ENCODE measurements around the gene AADACL2. TPM values are rescaled to one million over a fixed set of nuclear protein-coding genes. Genes with fewer than 3 reads are reported as not detected.

AADACL2 gene
- total RNA-seq, result not detected in 2 replicates

- no peak within 1 kb of the TSS for H3K4me3 ChIP-seq (ENCODE audit: low read depth, low read length)
- TF ChIP-seq CTCF (IDR thresholded peaks at IDR 0.05; ENCODE audit: insufficient read depth, low read depth, low read length), result no peak
- no peak for DNase-seq (ENCODE audit: low read depth)
These were observed at the start of gene AADACL2 for GRCh38 chr3:151733613-151734012. TSS of gene AADACL2 (plus strand) at chr3:151733927. CDS start at chr3:151734036, 109 bp downstream.

GRCh38 chr3:151684094-151684493 is 49.6 kb upstream of the AADACL2 start:
- no peak overlapping the region for H3K4me3 ChIP-seq (ENCODE audit: low read depth, low read length)
- no peak for TF ChIP-seq CTCF (IDR thresholded peaks at IDR 0.05; ENCODE audit: insufficient read depth, low read depth, low read length)

GRCh38 chr3:151686257-151686656 is 47.5 kb upstream of the AADACL2 start:
- no peak for DNase-seq (ENCODE audit: low read depth)
- H3K4me3 ChIP-seq (ENCODE audit: low read depth, low read length), result no peak overlapping the region
- TF ChIP-seq CTCF (IDR thresholded peaks at IDR 0.05; ENCODE audit: insufficient read depth, low read depth, low read length), result no peak

More at GRCh38 chr3:151684094-151684493, 49.6 kb upstream of the AADACL2 start:
- DNase-seq (ENCODE audit: low read depth), result no peak

- TF ChIP-seq CTCF (IDR thresholded peaks at IDR 0.05; ENCODE audit: insufficient read depth, low read depth, low read length), result no peak
- no peak overlapping the region for H3K4me3 ChIP-seq (ENCODE audit: low read depth, low read length)
- no peak for DNase-seq (ENCODE audit: low read depth)
These were observed 46.7 kb upstream of the AADACL2 start for GRCh38 chr3:151687076-151687475.

GRCh38 chr3:151688571-151688970 is 45.2 kb upstream of the AADACL2 start:
- DNase-seq (ENCODE audit: low read depth), result no peak
- H3K4me3 ChIP-seq (ENCODE audit: low read depth, low read length), result no peak overlapping the region
- no peak for TF ChIP-seq CTCF (IDR thresholded peaks at IDR 0.05; ENCODE audit: insufficient read depth, low read depth, low read length)

GRCh38 chr3:151690645-151691044 is 43.1 kb upstream of the AADACL2 start:
- H3K4me3 ChIP-seq (ENCODE audit: low read depth, low read length), result no peak overlapping the region
- no peak for TF ChIP-seq CTCF (IDR thresholded peaks at IDR 0.05; ENCODE audit: insufficient read depth, low read depth, low read length)
- no peak for DNase-seq (ENCODE audit: low read depth)

GRCh38 chr3:151697496-151697895 is 36.2 kb upstream of the AADACL2 start:
- no peak overlapping the region for H3K4me3 ChIP-seq (ENCODE audit: low read depth, low read length)
- DNase-seq (ENCODE audit: low read depth), result peak; percentile 26
- TF ChIP-seq CTCF (IDR thresholded peaks at IDR 0.05; ENCODE audit: insufficient read depth, low read depth, low read length), result no peak
